GM12873 (cell line): ENCODE measurements around the gene IQCN.

Experiments used
- TF ChIP-seq, protein P1 (sequence below): IDR thresholded peaks from 2 replicates; pipeline ENCODE4 v1.5.1; 2012; ENCODE audit warnings: low read depth, mild to moderate bottlenecking, moderate library complexity, low read length, control low read depth; ENCODE audit not compliant: insufficient read depth; ENCODE audit errors: missing control alignments

Gene IQCN

DNA sequence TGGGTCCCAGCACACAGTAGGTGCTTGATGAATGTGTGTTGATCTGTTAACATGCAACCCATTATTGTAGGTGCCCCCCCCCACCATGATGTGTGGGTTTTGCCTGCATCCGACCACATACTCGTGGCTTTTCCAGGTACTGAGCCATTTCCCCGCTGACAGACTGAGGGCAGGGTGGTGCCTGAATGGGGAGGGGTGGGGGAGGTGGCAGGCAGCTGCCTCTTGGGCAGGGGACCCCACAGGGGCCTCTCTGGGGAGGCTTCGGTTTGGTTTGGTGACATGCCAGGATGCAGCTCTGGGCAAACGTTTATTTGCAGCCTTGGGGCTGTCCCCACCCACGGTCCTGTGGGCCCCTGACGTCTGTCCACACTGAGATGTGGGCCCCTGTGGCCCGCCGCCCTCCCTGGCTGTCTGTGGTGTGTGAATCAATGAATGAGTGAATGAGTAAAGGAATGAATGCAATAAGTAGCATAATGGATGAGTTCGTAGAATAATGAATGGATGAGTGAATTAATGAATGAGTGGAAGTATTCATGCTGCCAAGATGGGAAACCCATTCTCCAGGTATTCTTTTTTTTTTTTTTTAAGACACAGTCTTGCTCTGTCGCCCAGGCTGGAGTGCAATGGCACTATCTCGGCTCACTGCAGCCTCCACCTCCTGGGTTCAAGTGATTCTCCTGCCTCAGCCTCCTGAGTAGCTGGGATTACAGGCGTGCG lies 16.2 kb upstream of the IQCN start:
- TF ChIP-seq, protein P1, sequence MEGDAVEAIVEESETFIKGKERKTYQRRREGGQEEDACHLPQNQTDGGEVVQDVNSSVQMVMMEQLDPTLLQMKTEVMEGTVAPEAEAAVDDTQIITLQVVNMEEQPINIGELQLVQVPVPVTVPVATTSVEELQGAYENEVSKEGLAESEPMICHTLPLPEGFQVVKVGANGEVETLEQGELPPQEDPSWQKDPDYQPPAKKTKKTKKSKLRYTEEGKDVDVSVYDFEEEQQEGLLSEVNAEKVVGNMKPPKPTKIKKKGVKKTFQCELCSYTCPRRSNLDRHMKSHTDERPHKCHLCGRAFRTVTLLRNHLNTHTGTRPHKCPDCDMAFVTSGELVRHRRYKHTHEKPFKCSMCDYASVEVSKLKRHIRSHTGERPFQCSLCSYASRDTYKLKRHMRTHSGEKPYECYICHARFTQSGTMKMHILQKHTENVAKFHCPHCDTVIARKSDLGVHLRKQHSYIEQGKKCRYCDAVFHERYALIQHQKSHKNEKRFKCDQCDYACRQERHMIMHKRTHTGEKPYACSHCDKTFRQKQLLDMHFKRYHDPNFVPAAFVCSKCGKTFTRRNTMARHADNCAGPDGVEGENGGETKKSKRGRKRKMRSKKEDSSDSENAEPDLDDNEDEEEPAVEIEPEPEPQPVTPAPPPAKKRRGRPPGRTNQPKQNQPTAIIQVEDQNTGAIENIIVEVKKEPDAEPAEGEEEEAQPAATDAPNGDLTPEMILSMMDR, result no peak

DNA sequence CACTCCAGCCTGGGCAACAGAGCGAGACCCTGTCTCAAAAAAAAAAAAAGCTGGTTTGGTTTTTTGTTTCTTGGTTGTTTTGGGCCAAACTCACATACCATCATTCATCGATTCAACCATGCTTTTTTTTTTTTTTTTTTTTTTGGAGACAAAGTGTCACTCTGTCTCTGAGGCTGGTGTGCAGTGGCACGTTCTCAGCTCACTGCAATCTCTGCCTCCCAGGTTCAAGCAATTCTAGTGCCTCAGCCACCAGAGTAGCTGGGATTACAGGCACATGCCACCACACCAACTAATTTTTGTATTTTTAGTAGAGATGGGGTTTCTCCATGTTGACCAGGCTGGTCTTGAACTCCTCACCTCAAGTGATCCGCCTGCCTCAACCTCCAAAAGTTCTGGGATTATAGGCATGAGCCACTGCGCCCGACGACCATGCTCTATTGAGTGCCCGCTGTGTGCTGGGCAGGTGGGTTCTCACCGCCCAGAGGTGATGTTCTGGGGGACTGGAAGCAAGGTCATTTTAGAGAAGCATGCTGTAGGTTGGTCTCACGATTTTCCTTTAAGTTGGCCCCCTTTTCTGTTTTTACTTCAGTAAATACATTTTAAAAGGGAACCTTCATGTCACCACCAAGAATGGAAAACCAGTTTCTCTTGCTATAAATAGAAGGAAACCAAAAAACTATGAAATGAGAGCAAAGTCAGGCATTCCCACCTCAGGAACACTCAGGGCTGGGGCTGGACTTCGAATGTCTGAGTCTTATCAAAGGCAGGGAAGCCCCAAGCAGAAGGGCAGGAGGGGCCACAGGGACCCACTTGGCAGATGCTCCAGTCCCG lies 15.4 kb upstream of the IQCN start:
- TF ChIP-seq, protein P1, result no peak

DNA sequence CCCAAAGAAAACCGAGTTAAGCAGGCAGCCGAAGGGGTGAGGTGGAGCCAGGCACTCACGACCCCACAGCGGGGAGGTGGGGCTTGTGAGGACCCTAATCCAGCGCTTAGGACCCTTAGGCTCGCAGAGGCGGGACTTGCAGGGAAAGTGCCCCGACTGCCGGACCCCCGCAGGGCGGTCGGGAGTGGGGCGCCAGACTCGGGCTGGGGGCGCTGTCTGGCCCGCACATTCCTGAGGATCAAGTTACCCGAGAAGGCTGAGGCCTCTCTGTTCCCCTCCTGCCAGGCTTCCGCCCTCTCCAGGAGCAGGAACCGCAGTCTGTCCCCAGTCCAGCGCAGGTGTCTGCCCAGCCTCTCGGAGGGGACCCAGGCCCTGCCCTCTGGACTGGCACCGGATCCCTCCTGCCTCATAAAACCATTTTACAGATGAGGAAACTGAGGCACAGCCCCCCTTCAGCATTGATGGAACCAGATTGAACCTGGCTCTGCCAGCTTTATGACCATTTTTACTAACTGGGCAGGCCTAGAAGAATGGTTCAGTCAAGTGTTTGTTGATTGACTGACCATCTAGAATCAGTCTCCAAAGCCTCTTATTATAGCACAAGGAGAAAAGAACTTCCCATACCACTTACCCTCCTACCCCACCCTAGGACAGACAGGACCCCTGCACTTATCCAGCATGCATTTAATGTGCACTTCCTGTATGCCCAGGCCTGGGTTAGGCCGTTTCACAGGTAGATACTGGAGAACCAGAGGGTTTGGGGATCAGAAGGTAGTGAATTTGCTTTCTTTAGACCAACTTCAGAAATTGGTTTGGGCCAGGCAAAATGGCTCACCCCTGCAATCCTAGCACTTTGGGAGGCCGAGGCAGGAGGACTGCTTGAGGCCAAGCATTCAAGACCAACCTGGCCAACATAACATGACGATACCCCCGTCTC lies 13.9 kb upstream of the IQCN start:
- TF ChIP-seq, protein P1, result no peak

DNA sequence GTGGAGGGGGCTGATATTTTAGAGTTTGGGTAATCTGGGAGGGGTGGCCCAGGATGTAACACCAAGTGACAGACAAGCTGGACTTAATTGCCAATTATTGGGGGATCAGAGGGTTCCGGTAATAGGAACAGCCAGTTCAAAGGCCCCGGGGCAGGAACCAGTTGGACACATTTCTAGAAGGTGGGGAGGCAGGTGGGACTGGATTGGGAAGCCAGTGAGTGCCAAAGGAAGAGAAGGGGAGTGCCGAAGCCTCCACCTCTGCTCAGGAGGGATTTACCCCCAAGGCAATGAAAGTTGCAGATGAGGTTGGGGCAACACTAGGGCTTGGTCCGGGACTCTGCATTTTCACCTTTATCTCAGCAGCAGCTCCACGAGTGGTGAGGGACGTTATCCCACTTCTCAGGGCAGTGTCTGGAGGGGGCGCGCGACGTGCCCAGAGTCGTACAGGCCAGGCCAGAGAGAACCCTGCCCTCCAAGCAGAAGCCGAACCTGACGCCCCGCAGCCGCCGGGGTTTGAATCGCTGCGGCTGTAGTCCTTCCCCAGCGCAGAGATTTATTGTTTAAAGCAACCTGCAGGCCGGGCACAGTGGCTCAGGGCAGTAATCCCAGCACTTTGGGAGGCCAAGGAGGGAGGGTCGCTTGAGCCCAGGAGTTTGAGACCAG lies 12.9 kb upstream of the IQCN start:
- TF ChIP-seq, protein P1, result no peak

DNA sequence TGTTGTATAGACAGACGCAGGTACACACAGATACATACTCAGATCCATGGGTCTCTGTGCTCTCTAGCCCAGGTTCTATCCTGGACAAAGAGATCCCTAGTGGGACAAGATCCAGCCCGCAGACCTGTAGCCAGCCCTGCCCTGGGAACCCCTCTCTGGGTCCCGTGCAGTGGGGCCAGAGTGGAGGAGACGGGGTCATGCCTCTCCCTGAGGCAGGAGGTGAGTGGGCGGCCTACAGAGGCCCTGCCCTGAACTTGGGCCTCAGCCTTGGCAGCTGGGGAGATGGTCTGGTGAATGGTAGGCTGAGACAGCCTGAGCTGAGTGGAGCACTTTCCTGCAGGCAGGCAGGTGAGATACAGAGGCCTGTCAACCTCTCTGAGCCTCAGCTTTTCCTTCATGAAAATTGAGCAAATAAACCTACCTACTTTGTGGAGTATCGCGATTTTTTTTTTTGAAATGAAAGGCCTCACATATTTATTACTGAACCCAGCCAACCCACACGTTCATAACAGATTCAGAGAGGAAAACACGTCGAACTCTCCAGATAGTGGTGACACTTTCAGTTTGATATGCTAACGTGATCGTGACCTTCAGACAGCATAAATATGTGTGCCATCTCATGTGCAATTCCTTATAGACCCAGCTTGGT lies 10.6 kb upstream of the IQCN start:
- TF ChIP-seq, protein P1, result no peak

DNA sequence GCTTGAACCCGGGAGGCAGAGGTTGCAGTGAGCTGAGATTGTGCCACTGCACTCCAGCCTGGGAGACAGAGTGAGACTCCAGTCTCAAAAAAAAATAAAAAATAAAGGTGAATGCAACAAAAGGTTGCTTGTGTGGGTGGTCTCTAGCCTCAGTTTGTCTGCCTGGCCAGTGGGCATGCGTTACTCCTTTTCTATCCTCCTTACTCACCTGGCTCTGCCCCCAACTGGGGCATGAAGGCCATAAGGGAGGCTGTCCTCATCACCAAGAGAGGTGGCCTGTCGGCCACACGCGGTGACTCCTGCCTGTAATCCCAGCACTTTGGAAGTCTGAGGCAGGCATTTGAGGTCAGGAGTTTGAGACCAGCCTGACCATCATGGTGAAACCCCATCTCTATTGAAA lies 9.1 kb upstream of the IQCN start:
- TF ChIP-seq, protein P1, result no peak
